GM08714 (cell line): ENCODE measurements around the gene ADAM12.

Experiments
- H3K4me3 ChIP-seq: fragments of 200-500 bp; sonication (Bioruptor generic); 2 replicates; pipeline ENCODE4 v1.5.1; 2014; ENCODE audit warnings: mild to moderate bottlenecking, low read length, inconsistent platforms
- ZNF274 ChIP-seq: IDR thresholded peaks from 2 replicates; pipeline ENCODE4 v1.6.1; 2012; ENCODE audit warnings: mild to moderate bottlenecking, low read depth, low read length

Gene ADAM12

DNA sequence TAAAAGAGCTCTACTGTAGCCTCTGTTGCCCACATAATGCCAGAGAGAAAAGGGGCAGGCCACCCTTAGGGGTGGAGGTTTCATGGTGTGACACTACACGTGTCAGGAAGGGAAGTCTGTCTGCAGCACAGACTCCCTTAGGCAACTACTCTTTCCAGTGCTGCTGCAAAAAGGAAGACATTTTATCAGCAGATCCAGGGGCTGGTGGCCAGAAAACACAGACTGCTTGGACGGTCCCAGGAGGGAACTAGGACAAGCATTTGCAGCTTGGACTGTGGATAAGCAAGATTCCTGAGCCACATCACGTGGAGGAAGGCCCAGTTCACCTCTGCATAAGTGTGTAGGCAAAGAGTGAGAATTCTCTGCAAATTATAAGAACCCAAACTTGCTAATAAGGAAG, 271.1 kb downstream of the ADAM12 start:
- H3K4me3 ChIP-seq = no peak overlapping the region
- TF ChIP-seq ZNF274 = no peak

DNA sequence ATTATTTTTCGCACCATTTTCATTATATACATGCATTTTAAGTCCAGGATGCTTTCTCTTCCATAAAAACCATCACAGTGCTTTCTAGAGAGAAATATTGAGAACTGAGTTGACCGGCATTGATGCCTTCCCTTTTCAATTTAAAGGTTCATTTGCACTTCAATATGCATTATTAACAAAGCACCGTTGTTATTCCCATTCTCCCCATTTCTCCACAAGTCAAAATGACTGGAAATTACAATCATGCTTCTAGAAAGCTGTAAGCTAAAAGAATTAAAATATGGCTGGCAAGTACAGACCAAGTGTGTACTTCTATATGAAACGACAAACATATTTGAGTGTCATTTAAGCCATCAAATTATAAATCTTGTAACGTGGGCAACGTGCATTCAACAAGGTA, 272.4 kb downstream of the ADAM12 start:
- no peak overlapping the region for H3K4me3 ChIP-seq
- TF ChIP-seq ZNF274 = no peak

DNA sequence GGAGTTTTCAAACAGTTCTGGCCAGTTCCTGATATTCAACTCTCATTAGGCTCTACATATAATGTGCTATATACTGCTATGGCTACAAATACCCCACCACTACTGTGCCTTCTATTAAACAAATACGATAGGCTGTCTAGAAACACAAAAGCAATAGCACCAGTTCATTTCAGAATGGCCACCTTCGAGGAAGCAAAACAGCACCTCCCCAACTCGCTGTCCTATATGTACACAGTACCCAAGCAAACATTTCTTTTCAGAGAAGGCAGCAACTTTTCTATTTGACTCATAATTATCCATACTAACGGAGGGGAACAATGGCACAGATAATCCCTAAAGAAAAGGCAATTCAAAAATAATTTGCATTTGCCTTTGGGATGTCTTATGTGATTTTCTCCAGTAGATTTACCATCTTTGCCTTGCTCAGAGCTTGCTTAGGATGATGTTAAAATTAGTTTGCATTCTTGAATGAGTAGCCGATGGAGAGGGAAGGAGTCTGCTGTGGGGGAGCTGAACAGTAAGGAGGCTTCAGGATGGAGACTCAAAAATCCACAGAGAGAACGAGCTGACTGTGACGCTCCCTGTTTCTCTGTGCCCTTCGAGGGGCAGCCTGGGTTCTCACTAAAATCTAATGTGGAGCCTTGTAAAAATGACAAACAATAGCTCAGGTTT, 273.3 kb downstream of the ADAM12 start:
- H3K4me3 ChIP-seq = no peak overlapping the region
- no peak for TF ChIP-seq ZNF274

DNA sequence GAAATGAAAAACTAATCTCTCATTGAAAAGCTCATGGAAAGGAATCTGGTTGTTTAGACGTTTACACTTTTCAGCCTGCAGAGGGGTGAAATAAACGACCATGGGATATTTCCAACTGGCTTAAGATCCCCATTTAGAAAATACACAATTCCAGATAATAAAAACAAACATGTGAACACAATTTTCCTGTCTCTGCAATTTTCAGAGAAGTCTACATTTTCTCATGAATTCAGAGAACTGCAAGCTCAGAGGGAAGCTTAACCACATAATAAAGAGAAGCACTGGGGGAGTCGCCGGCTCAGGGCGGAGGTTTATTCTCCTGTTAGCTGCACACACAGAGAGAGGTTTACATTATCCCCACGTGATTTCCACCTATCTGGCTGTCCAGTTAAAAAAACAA, 276.8 kb downstream of the ADAM12 start:
- no peak for TF ChIP-seq ZNF274
- no peak overlapping the region for H3K4me3 ChIP-seq

DNA sequence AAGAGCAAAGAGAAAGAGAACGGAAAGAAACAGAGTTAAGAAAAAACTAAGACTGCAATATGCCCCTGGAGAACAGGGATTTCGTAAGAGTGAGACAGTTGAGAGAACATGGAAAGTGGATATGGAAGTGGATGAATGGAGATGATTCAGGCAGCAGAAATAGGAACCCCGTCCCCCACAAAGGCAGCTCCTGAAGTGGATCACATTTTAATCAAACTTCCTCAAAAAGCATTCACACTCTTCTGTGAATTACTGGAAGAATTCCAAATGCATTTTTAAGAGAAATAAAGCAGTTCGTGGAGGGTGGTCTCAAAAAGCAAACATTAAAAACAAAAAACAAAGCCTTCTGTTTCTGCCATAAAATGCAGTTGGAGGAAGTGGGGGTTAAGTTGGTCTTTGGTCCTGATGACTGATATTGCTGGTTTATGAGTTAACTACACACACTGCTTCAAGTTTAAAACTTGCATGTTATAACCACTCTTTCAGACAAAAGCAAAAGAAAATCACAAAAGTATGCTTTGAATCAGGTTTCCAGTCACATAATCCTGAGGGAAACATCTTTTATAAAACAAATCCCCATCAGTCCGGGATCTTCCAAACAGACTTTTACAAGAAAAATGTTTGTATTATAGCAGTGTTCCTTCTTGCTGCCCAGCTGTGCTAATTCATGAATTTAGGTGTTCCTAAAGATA, 277.6 kb downstream of the ADAM12 start:
- H3K4me3 ChIP-seq = no peak overlapping the region
- TF ChIP-seq ZNF274 = no peak

DNA sequence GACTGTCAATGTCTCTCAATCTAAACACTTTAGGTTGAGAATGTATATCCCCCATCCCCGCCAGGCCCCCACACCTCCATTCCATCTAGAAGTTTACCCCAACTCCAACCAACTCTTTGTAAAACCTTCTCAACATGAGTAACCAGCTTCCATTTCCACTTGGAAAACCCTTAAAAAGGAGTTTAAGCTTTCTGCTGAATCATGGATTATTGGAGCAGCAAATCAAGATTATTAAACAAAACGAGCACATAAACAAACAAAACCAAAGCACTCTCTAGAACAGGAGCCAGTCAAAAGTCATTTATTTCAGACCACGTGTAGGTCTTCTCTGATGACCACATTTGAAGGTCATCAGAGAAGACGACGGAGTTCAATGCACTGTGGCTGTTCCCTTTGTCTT, 278.4 kb downstream of the ADAM12 start:
- H3K4me3 ChIP-seq = no peak overlapping the region
- TF ChIP-seq ZNF274 = no peak

DNA sequence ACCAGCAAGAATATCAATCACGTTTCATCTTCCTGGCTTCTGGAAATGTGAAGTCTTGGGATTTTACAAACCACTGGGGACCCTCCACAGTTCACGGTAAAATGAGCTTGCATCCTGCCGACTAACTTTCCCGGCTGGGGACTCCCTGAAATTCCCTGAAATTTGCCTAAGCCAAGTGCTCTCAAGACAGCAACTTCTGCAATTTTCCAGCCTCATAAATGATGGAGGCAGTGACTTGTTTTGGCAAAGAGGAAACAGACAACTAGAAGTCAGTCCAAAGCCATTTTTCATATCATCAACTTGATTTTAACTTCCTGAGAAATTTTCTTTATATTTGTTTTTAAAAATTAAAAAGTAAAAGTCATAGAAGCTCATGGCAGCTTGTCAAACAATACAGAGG, 279.6 kb downstream of the ADAM12 start:
- H3K4me3 ChIP-seq = no peak overlapping the region
- TF ChIP-seq ZNF274 = no peak

DNA sequence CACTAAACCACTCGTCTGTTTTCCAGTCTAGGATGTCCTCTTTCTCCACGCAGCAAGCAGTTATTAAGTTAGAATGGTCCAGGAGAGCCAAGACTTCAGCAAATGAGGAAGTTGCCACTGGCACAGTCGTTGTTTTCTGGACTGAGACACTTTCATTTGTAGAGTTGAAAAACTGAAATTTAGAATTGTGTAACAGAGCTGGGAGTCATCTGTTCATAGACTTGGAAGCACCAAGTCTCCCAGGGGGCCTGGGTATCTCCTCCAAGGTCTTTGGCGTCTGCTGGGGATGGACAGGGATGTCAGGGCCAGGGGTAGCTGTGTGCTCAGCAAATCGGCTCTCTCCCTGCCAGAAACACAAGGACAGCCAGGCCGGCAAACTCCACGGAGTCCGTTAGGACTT, 283.5 kb downstream of the ADAM12 start:
- H3K4me3 ChIP-seq = no peak overlapping the region
- TF ChIP-seq ZNF274 = no peak

DNA sequence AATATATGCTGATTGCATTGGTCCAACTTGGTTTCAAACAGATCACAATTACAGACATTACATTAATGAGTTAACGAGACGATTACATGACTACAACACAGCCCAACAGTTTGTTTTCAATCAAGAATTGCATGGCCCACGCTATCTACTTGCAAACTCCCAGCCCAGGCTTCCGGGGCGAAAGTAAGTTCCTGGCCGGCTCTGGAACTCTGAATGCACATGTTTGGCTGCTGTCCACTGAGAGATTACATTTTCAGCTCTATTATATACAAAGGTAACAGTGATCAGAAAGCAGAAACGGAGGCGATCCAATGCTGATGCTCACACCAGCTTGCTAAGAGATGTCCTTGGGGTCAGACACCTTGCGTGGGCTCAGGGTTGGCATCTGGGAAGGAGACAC, 285.6 kb downstream of the ADAM12 start:
- H3K4me3 ChIP-seq = no peak overlapping the region
- TF ChIP-seq ZNF274 = no peak

DNA sequence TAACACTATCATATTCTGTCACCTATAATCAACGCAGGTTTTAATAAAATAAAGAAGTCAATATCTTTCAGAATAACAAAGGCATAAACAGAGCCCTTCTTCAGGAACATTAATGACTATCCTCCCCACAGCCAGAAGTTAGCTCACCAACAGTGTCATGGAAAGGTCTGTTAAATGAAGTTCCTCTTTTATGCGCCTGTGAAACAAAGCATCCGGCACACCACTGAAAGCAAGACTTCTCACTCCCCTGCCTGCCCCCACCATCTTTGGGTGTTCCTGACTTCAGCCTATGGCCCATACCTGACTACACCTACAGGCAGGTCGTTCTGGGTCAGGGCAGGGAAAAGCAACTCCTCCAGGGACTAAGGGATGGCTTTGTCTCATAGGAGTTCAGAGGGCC, 286.5 kb downstream of the ADAM12 start:
- TF ChIP-seq ZNF274 = no peak
- no peak overlapping the region for H3K4me3 ChIP-seq

DNA sequence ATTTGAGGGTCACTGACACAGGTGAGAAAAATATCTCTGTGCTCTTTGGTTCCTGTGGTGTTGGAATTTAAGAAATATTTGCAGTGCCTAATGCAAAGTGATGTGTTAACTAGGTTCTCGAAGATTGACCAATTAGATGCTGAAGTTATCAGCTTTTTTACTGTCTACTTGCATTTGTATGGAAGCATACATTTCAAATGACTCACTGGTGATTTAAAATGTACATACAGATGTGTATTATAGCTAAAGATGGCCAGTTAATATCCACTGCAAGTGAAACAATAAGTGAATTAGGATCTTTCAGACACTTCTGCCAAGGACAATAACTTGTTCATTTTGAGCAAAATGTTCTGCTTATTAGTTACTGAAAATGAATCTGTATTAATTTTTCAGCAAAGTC, 287.0 kb downstream of the ADAM12 start:
- H3K4me3 ChIP-seq = no peak overlapping the region
- TF ChIP-seq ZNF274 = no peak

DNA sequence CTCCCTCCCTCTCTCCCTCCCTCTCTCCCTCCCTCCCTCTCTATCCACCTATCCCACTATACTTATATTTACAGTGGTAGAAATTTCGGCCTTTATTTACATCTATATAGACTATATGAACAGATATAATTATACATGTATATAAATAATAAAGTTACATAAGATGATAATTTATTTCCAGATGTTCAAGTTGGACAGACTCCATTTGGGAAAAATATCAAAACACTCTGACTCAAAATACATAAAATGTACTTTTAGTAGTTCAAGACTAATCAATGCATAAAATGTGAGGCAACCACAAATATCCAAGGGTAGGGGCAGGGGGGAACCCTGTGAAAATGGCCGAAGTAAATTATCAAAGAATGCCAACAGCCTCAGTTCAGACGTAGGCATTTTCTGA, 288.9 kb downstream of the ADAM12 start:
- TF ChIP-seq ZNF274 = no peak
- no peak overlapping the region for H3K4me3 ChIP-seq

DNA sequence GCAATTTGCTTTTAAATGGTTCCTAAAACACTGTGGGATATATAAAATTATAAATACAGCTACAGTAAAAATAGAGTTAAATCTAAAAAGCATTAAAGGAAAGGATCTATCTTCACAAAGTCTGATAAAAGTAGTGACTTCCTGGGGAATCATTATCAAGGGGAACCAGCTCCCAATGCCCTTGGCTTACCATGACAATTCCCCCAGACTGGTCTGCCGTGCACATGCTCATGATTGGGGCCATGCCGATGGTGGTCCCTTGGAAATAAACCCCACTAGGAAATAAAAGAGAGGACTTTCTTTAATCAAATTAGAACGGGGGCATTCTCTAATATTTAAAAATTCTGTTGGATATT, 290.1 kb downstream of the ADAM12 start:
- no peak overlapping the region for H3K4me3 ChIP-seq
- TF ChIP-seq ZNF274 = no peak

DNA sequence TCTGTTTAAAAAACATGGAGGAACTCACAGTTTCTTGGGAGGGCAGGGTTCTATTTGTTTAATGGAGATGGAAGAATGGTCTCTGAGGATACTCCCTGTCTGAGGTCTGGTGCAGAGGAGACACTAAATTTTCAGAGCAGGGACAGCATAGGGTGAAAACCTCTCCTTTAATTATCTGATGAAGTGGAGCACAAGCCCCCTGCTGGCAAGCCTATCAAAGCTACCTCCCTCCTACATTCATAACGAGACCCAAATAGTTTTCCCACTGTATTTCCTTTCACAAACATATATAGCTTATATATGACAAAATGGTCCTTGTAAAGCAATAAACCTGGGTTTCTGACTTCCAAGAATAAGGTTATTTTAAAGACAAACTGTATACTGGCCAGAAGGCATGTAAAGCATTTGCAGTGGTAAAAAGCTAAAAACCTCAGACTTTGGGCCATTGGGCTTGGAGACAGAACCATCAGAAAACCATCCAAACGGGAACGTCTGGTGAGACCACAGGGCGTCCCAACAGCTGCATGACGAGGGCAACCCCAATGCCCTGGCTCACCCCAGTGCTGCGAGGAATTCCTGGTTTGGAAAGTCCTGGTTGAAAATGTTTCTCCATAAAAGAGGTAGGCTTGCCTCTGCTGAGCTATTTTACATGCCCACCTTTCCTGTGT, 290.6 kb downstream of the ADAM12 start:
- no peak overlapping the region for H3K4me3 ChIP-seq
- no peak for TF ChIP-seq ZNF274

DNA sequence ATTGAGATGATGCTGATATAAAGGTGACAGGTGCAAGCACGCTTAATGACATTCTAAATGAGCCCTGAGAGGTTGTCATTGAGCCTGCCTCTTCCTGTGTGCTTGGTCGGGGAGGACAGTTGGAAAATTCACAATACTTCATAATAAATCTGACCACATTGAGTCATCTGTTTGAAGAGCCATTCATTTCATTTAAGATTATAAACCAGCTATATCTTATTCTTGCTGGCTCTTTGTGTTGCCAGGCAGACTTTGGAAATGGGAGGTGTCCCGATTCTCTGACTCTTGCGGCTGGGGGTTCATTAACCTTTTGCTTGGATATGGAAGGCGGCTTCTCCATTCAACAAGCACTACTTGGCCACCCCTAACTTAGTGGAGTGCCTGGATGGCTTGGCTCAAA, 293.7 kb downstream of the ADAM12 start:
- H3K4me3 ChIP-seq = no peak overlapping the region
- TF ChIP-seq ZNF274 = no peak
